ENCODE measurements around the gene AP3S1.
"Not testable (repeated sequence)": the region's sequence is repeated elsewhere in the genome, so short reads cannot be mapped to it uniquely, and the experiment has no call there.

The AP3S1 gene
- total RNA-seq = 20.7 to 30.3 (median 21.7) reads per million in 3 donors

DNA sequence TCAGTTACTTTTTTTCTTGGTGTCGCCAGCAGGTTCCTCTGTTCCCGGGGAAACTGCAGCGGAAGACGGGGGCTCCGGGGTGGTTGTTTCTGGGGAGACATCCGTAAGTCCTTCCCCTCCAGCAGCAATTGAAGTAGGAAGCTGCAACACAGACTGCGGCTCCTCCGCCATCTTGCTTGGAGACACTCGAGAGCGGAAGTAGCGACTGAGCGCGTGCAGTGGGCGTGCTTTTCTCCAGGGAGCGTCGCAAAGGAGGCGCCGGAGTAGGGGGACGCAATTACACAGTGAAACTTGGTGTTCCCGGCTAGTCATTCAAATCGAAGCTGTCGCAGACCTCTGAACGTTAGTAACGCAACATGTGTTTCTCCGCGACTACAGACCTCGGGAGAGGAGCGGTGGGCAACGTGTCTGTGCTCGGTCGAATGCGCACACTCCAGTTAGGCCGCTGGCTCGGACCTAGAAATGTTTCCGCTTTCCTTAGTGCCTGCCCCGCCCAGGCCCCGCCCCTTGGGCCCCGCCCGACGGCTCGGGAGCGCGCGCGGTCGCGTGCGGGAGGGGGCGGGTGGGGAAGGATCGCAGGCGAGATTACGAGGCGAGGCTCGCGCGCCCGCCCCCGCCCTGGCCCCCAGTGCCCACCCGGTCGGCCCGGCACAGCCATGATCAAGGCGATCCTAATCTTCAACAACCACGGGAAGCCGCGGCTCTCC, at the start of gene AP3S1, which contains the start of gene ATG12:
TSS of gene AP3S1 (plus strand) at position 554 of the 707 bp plus-strand sequence. CDS start at position 657, 103 bp downstream.
TSS of gene ATG12 (minus strand) at position 184 of the 707 bp plus-strand sequence. CDS start at position 171, 13 bp downstream.
- Histone ChIP-seq H3K9me3 (ENCODE audit: control insufficient read depth, low read length) (no peaks in the 10 kb centered on the region), H3K36me3 (ENCODE audit: control insufficient read depth, insufficient read depth, low read length) (peaks cover 11% of the 10 kb centered on the region), H3K4me3 (ENCODE audit: insufficient read depth, low read depth, low read length, poor library complexity, severe bottlenecking) (peak within 1 kb of the TSS; percentile 91), H3K4me1 (ENCODE audit: control insufficient read depth, insufficient read depth, low read length, poor library complexity, severe bottlenecking) (peaks cover 20% of the 10 kb centered on the region), H3K27me3 (replicated peaks; ENCODE audit: control insufficient read depth, insufficient read depth, low read length, poor library complexity, severe bottlenecking) (no peaks in the 10 kb centered on the region), H3K27ac (ENCODE audit: insufficient read depth, low read length, poor library complexity, severe bottlenecking) (peak within 1 kb of the TSS; percentile 91)
- DNase-seq = peak; percentile 77 to 85 (median 84)

DNA sequence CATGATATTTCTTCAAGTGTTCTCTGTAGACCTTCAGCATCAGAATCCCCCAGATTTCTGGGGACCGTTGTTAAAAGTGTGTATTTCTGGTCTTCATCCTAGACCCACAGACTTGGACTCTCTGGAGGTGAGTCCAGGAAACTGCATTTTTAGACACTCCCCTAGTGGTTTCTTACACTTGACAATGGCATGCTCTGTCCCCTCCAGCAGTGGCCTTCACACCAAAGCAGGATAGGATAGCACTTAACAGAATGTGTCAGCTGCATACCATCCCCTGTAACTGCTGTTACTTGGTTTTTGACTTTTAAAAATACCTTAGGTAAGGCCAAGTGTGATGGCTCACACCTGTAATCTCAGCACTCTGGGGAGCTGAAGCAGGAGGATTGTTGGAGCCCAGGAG, 46.0 kb upstream of the AP3S1 start:
- Histone ChIP-seq H3K9me3 (ENCODE audit: control insufficient read depth, low read length) (no peaks in the 10 kb centered on the region), H3K4me1 (ENCODE audit: control insufficient read depth, insufficient read depth, low read length, poor library complexity, severe bottlenecking) (no peaks in the 10 kb centered on the region), H3K27me3 (replicated peaks; ENCODE audit: control insufficient read depth, insufficient read depth, low read length, poor library complexity, severe bottlenecking) (peaks cover 5% of the 10 kb centered on the region), H3K4me3 (ENCODE audit: insufficient read depth, low read depth, low read length, poor library complexity, severe bottlenecking) (no peak overlapping the region), H3K36me3 (ENCODE audit: control insufficient read depth, insufficient read depth, low read length) (no peaks in the 10 kb centered on the region), H3K27ac (ENCODE audit: insufficient read depth, low read length, poor library complexity, severe bottlenecking) (no peak overlapping the region)
- no peak for DNase-seq

DNA sequence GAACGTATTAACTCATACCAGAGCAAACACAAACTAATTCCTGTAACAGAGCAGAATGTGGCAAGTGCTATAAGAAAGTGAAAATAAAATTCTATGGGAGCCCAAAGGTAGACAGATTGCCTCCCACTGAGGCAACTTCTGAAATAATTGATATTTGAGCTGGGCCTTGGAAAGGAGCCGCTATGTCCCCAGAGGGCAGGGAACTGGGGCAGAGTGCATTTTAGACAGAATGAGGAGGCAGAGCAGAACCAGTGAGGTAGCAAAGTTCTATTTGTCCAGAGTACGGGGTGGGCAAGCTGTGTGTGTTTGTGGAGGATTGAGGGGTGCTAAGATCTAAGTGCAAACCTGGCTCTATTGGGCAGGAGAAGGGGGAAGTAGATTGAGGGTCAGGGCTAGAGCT, 45.1 kb upstream of the AP3S1 start:
- no peaks in the 10 kb centered on the region for H3K36me3 ChIP-seq (ENCODE audit: control insufficient read depth, insufficient read depth, low read length)
- H3K4me1 ChIP-seq (ENCODE audit: control insufficient read depth, insufficient read depth, low read length, poor library complexity, severe bottlenecking) = no peaks in the 10 kb centered on the region
- H3K4me3 ChIP-seq (ENCODE audit: insufficient read depth, low read depth, low read length, poor library complexity, severe bottlenecking) = no peak overlapping the region
- H3K27ac ChIP-seq (ENCODE audit: insufficient read depth, low read length, poor library complexity, severe bottlenecking) = no peak overlapping the region
- peaks cover 3% of the 10 kb centered on the region for H3K27me3 ChIP-seq (replicated peaks; ENCODE audit: control insufficient read depth, insufficient read depth, low read length, poor library complexity, severe bottlenecking)
- DNase-seq = no peak
- H3K9me3 ChIP-seq (ENCODE audit: control insufficient read depth, low read length) = no peaks in the 10 kb centered on the region

DNA sequence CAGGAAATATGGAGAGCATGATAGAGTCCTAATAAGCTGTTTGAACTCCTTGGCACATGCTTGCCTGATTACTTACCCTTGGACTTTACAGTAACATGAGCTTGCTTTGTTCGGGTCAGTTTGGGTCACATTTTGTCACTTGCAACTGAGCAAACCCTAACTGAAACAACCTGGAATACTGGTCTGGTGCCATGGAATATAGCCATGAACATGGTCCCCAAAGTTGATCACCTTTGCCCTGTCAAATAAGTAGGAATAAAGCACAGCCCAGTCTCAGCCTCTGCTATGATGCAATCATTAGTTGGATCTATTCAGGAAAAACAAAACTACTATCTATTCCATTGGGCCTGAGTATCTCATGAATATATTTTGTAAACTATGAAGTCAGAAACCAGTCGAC, 43.5 kb upstream of the AP3S1 start:
- no peak overlapping the region for H3K4me3 ChIP-seq (ENCODE audit: insufficient read depth, low read depth, low read length, poor library complexity, severe bottlenecking)
- no peak for DNase-seq

DNA sequence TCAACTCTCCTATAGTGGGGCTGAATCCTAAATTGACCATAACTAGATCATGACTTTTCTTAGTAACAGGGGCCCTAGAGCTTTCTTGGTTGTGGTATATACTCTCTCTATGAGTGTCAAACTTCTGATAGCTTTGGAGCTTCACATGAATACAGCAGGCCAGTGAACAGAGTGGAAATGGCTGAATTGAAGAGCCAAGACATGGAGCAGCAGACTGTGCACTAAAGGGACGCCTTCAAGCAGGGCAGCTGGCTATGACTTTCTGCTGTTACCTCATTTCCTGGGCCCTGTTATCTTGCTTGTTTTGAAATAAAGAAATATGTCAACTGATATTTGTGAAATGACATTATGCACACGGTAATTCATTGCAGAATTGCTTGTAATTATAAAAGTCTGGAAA, 41.6 kb upstream of the AP3S1 start:
- Histone ChIP-seq H3K9me3 (ENCODE audit: control insufficient read depth, low read length) (no peaks in the 10 kb centered on the region), H3K4me3 (ENCODE audit: insufficient read depth, low read depth, low read length, poor library complexity, severe bottlenecking) (no peak overlapping the region), H3K4me1 (ENCODE audit: control insufficient read depth, insufficient read depth, low read length, poor library complexity, severe bottlenecking) (no peaks in the 10 kb centered on the region), H3K27me3 (replicated peaks; ENCODE audit: control insufficient read depth, insufficient read depth, low read length, poor library complexity, severe bottlenecking) (no peaks in the 10 kb centered on the region), H3K27ac (ENCODE audit: insufficient read depth, low read length, poor library complexity, severe bottlenecking) (no peak overlapping the region), H3K36me3 (ENCODE audit: control insufficient read depth, insufficient read depth, low read length) (no peaks in the 10 kb centered on the region)
- no peak for DNase-seq

More for the DNA sequence above, 43.5 kb upstream of the AP3S1 start:
- Histone ChIP-seq H3K27ac (ENCODE audit: insufficient read depth, low read length, poor library complexity, severe bottlenecking) (no peak overlapping the region), H3K9me3 (ENCODE audit: control insufficient read depth, low read length) (no peaks in the 10 kb centered on the region), H3K27me3 (replicated peaks; ENCODE audit: control insufficient read depth, insufficient read depth, low read length, poor library complexity, severe bottlenecking) (no peaks in the 10 kb centered on the region), H3K36me3 (ENCODE audit: control insufficient read depth, insufficient read depth, low read length) (no peaks in the 10 kb centered on the region), H3K4me1 (ENCODE audit: control insufficient read depth, insufficient read depth, low read length, poor library complexity, severe bottlenecking) (no peaks in the 10 kb centered on the region)

DNA sequence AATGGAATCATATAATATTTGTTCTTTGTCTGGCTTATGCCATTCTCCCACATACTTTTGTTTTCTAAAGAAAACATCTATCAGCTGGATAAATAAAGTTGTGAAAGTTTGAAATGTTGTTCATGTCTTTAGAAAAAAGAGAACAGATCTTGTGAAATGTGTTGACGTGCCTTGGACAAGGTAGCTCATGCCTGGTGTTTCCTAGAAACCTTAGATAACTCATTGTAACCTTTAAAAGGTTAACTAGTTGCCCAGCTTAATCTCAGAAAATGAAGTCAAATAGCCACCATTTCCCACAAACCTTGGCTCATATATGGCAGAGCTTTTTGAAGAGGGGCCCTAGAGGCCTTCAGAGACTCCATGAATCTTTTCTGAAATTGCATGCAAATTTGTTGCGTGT, 40.6 kb upstream of the AP3S1 start:
- Histone ChIP-seq H3K9me3 (ENCODE audit: control insufficient read depth, low read length) (no peaks in the 10 kb centered on the region), H3K27me3 (replicated peaks; ENCODE audit: control insufficient read depth, insufficient read depth, low read length, poor library complexity, severe bottlenecking) (no peaks in the 10 kb centered on the region), H3K4me3 (ENCODE audit: insufficient read depth, low read depth, low read length, poor library complexity, severe bottlenecking) (no peak overlapping the region), H3K36me3 (ENCODE audit: control insufficient read depth, insufficient read depth, low read length) (no peaks in the 10 kb centered on the region), H3K4me1 (ENCODE audit: control insufficient read depth, insufficient read depth, low read length, poor library complexity, severe bottlenecking) (no peaks in the 10 kb centered on the region), H3K27ac (ENCODE audit: insufficient read depth, low read length, poor library complexity, severe bottlenecking) (no peak overlapping the region)
- no peak for DNase-seq

DNA sequence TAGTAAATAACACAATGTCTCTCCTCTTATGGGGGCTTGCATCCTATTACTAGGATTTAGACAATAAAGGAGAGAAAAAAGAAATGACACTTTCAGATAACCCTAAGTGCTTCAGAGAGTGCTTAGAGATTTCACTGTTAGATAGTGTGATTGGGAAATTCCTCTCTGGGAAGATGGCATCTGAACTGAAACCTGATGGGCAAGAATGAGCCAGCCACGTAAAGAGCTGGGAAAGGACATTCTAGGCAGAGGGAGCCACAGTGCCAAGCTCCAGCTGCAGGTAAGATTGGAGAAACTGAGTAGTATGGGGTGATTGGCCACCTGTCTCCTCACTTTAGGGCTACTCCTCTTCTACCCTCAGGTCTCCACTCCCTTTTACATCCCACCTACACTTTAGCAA, 39.8 kb upstream of the AP3S1 start:
- H3K4me3 ChIP-seq (ENCODE audit: insufficient read depth, low read depth, low read length, poor library complexity, severe bottlenecking) = no peak overlapping the region

DNA sequence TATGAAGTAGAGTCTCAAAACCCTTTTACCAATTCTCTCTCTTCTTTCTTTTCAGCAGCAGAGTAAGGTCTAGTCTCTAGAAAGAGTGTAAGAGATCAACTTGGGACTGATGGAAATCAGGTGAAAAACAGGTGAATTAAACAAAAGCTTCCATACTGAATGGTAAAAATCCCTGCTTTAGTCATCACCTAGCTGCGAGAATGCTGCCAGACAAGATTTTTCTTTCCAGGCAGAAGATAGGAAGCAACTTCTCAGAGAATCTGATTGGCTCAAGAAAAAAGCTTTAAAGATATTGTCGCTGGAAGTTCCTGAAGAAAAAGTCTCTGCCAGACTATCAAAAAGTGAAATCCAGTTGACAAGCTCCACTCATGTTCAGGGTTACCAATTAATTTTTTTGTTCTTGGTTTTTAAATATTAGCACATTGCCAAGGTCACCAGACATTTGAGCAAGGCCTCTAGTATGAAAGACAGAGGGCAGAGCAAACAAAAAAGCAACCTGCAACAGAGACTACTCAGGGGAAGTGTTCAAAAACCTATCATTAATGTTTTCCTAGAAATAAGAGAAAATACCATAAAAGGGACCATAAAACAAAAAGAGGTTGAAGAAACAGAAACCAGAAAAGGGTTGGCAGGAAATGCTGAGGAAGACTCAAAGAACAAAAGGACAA, 34.6 kb upstream of the AP3S1 start:
- H3K4me1 ChIP-seq (ENCODE audit: control insufficient read depth, insufficient read depth, low read length, poor library complexity, severe bottlenecking) = no peaks in the 10 kb centered on the region
- H3K27ac ChIP-seq (ENCODE audit: insufficient read depth, low read length, poor library complexity, severe bottlenecking) = no peak overlapping the region
- DNase-seq = no peak
- H3K9me3 ChIP-seq (ENCODE audit: control insufficient read depth, low read length) = no peaks in the 10 kb centered on the region
- H3K27me3 ChIP-seq (replicated peaks; ENCODE audit: control insufficient read depth, insufficient read depth, low read length, poor library complexity, severe bottlenecking) = peaks cover 7% of the 10 kb centered on the region
- H3K4me3 ChIP-seq (ENCODE audit: insufficient read depth, low read depth, low read length, poor library complexity, severe bottlenecking) = no peak overlapping the region
- H3K36me3 ChIP-seq (ENCODE audit: control insufficient read depth, insufficient read depth, low read length) = no peaks in the 10 kb centered on the region

More for the DNA sequence above, 39.8 kb upstream of the AP3S1 start:
- H3K36me3 ChIP-seq (ENCODE audit: control insufficient read depth, insufficient read depth, low read length) = no peaks in the 10 kb centered on the region
- no peak overlapping the region for H3K27ac ChIP-seq (ENCODE audit: insufficient read depth, low read length, poor library complexity, severe bottlenecking)
- no peak for DNase-seq
- no peaks in the 10 kb centered on the region for H3K9me3 ChIP-seq (ENCODE audit: control insufficient read depth, low read length)
- no peaks in the 10 kb centered on the region for H3K27me3 ChIP-seq (replicated peaks; ENCODE audit: control insufficient read depth, insufficient read depth, low read length, poor library complexity, severe bottlenecking)
- H3K4me1 ChIP-seq (ENCODE audit: control insufficient read depth, insufficient read depth, low read length, poor library complexity, severe bottlenecking) = no peaks in the 10 kb centered on the region

DNA sequence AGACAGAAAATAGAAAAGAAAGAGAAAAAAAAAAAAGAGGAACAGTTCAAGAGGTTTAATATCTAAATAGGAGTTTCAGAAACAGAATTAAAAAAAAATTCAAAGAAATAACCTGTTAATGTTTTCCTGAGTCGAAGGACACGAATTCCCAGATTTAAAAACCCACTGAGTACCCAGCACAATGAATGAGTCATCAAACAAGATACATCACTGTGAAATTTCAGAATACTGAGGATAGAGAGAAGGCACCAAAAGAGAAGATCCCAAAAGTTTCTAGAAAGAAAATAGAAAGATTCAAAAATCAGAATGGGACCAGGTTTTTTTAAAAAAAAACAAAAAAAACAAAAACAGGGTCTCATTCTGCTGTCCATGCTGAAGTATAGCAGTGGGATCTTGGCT, 34.1 kb upstream of the AP3S1 start:
- DNase-seq = no peak
- H3K9me3 ChIP-seq (ENCODE audit: control insufficient read depth, low read length) = no peaks in the 10 kb centered on the region
- no peaks in the 10 kb centered on the region for H3K36me3 ChIP-seq (ENCODE audit: control insufficient read depth, insufficient read depth, low read length)
- H3K4me3 ChIP-seq (ENCODE audit: insufficient read depth, low read depth, low read length, poor library complexity, severe bottlenecking) = no peak overlapping the region
- no peak overlapping the region for H3K27ac ChIP-seq (ENCODE audit: insufficient read depth, low read length, poor library complexity, severe bottlenecking)
- no peaks in the 10 kb centered on the region for H3K4me1 ChIP-seq (ENCODE audit: control insufficient read depth, insufficient read depth, low read length, poor library complexity, severe bottlenecking)
- peaks cover 8% of the 10 kb centered on the region for H3K27me3 ChIP-seq (replicated peaks; ENCODE audit: control insufficient read depth, insufficient read depth, low read length, poor library complexity, severe bottlenecking)

DNA sequence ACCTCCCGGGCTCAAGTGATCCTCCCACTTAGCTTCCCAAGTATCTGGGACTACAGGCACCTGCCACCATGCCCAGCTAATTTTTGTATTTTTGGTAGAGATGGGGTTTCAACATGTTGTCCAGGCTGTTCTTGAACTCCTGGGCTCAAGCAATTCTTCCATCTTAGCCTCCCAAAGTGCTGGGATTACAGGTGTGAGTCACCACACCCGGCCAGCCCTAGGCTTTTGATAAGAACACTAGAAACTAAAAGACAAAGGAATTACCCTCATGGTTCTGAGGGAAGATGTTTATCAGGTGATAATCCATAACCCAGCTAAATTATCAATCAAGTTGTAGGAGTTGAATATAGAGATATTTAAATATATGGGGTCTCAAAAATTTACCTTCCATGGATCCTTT, 33.7 kb upstream of the AP3S1 start:
- H3K27me3 ChIP-seq (replicated peaks; ENCODE audit: control insufficient read depth, insufficient read depth, low read length, poor library complexity, severe bottlenecking); DNase-seq; H3K9me3 ChIP-seq (ENCODE audit: control insufficient read depth, low read length); H3K36me3 ChIP-seq (ENCODE audit: control insufficient read depth, insufficient read depth, low read length); H3K4me3 ChIP-seq (ENCODE audit: insufficient read depth, low read depth, low read length, poor library complexity, severe bottlenecking); H3K4me1 ChIP-seq (ENCODE audit: control insufficient read depth, insufficient read depth, low read length, poor library complexity, severe bottlenecking); H3K27ac ChIP-seq (ENCODE audit: insufficient read depth, low read length, poor library complexity, severe bottlenecking): not testable (repeated sequence)

All from effector memory CD4-positive, alpha-beta T cell (primary cell).